ENCODE measurements around the gene NRARP.
"Not testable (repeated sequence)": the region's sequence is repeated elsewhere in the genome, so short reads cannot be mapped to it uniquely, and the experiment has no call there.

The NRARP gene, protein sequence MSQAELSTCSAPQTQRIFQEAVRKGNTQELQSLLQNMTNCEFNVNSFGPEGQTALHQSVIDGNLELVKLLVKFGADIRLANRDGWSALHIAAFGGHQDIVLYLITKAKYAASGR

GRCh38 chr9:137302118-137302448 lies at the start of gene NRARP:
Gene NRARP, minus strand, starts transcription at chr9:137302271. Its CDS starts 343 bp downstream, at chr9:137301928.
- intact Hi-C loops (cut with DNase I) = no loop called here
- DNase-seq = peak; percentile 74 to 98 (median 88)

DNA sequence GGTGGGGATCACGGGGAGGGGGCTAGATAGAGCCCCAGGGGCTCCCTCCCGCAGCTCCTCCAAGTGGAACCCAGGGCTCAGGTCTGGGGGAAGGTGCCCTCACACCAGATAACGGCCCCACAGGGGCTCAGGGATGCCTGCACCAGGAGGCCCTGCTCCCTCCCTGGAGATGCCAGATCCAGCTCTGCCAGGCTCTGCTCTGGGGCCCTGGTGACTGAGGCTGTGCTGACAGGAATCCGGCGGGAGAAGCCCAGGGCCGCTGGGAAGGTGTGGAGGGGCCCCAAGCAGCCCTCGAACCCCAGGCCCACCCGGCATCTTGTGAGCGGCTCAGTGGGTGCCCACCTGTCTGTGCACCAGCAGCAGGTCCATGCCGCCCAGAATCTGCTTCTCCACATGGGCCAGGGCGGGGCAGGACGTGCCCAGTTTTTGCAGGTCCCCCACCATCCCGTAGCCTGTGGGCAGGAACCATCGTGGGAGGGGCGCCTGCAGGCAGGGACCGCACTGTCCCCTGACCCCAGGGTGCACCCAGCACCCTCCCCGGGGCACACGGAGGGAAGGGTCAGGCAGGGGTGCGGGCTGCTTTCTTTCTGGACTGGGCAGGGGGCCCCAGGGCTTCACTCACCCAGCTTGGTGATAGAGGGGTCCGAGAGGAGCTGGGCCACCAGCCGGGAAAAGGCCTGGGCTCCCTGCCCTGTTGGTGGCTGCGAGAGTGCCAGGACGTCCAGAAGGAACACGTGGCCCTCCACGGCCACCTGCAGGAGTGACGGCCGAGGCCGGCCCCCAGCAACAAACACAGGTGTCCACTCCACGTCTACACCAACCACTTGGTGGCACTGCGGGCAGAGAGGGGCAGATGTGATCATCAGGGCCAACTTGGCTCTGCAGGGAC lies 48.9 kb upstream of the NRARP start:
- DNase-seq = peak in 2 of 10 donors; percentile 66 to 80
- intact Hi-C loops (cut with DNase I) = no loop called here

GRCh38 chr9:137349471-137350033 lies 47.5 kb upstream of the NRARP start:
- intact Hi-C loops (cut with DNase I) = no loop called here
- peak in 2 of 10 donors; percentile 39 to 75 for DNase-seq

DNA sequence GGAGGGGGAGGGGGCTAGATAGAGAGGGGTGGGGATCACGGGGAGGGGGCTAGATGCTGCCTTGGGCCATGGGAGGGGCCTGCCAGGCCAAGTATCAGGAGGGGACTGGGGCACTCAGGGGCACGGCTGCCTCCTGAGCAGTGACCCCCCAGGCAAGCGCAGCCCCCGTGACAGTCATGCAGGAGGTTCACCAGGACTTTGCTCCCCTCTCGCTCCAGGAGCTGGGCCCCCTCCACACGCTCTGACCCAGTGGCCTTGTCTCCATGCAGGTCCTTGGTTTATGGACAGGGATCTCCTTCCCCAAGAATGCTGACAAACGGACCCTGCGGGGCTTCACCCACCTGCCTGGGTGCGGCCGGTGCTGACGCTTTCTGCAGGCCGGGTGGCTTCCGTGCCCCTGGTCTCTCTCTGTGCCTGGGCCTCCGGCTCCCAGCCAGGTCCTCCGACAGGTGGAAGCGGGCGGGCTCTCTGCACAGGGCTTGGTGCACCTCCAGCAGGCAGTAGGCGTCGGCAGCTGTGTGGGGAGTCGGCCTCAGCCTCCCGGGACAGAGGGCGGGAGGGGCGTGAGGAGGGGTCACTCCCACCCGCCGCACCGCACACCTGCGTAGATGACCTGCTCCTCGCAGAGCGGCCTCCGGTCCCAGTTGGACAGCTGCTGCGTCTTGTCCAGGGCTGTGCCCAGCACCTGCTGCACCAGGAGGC lies 46.8 kb upstream of the NRARP start:
- intact Hi-C loops (cut with DNase I) = no loop called here
- peak in 1 of 10 donors; percentile 80 for DNase-seq

DNA sequence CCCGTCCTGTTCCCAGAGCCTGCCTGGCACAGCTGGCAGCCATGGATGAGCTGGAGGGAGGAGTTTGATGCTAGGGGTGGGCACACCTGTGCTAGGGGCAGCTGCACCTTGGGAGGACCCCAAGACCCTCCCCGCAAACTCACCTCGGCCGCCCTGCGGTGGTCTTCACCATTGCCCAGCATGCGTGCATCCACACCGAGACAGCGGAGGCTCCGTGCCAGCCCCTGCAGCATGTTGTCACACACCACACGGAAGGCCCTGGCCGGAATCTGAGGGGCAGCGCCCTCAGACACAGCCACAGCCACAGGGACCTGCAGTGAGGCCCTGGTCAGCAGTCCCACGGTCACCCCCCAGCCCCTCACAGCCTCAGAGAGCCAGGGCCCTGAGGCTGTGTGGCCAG lies 45.9 kb upstream of the NRARP start:
- peak in 1 of 10 donors; percentile 55 for DNase-seq
- intact Hi-C loops (cut with DNase I) = no loop called here

DNA sequence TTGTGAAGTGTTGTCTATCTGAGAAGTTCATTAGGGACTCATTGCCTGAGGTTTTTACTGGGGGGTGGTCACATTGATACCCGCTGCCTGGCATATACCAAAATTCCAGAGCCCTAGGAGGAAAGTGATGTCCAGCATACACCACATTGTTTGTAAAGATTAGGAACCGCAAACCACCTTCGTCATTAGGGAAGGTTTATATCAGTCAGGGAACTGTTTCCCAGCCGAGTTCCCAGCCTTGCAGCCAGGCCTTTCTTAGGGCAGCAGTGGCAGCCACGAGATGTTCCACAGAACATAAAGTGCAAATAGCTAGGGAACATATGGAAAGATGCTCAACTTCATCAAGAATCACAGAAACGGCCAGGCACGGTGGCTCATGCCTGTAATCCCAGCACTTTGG lies 40.4 kb upstream of the NRARP start:
- intact Hi-C loops (cut with DNase I) = no loop called here
- peak in 1 of 10 donors; percentile 50 for DNase-seq

GRCh38 chr9:137341227-137341626 lies 39.2 kb upstream of the NRARP start:
- intact Hi-C loops (cut with DNase I) = no loop called here
- no peak for DNase-seq

GRCh38 chr9:137339908-137340462 lies 37.9 kb upstream of the NRARP start:
- intact Hi-C loops (cut with DNase I) = not testable (repeated sequence)
- peak in 1 of 10 donors; percentile 33 for DNase-seq

- intact Hi-C loops (cut with DNase I) = no loop called here
- DNase-seq = peak in 1 of 10 donors; percentile 50
These were observed 37.2 kb upstream of the NRARP start for GRCh38 chr9:137339045-137339907.

GRCh38 chr9:137336735-137337134 lies 34.7 kb upstream of the NRARP start:
- intact Hi-C loops (cut with DNase I) = no loop called here
- DNase-seq = no peak

DNA sequence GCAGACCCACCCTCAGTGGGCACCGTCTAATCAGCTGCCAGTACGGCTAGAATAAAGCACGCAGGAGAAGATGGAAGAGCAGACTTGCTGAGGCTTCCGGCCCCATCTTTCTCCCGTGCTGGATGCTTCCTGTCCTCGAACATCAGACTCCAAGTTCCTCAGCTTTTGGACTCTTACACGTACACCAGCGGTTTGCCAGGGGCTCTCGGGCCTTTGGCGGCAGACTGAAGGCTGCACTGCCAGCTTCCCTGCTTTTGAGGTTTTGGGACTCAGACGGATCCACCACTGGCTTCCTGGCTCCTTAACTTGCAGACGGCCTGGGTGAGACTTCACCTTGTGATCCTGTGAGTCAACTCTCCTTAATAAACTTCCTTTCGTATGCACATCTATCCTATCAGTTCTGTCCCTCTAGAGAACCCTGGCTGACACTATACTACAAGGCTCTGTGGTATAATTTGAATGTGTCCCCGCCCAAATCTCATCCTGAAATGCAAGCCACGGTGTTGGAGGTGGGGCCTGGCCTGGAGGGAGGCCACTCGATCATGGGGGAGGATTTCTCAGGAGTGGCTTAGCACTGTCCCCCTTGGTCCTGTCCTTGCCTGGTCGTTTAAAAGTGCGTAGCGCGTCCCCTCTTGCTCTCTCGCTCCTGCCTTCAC lies 31.1 kb upstream of the NRARP start:
- intact Hi-C loops (cut with DNase I) = no loop called here
- peak in 2 of 10 donors; percentile 24 to 30 for DNase-seq

DNA sequence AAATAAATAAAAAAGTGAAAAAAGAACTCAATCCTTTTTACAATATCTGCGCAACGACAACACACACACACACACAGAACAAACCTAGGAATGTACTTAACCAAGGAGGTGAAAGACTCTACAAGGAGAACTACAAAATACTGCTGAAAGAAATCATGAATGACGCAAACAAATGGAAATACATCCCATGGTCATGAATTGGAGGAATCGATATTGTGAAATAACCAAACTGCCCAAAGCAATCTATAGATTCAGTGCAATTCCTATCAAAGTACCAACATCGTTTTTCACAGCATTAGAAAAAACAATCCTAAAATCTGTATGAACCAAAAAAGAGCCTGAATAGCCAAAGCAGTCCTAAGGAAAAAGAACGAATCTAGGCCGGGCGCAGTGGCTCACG lies 29.9 kb upstream of the NRARP start:
- intact Hi-C loops (cut with DNase I) = no loop called here
- no peak for DNase-seq

- intact Hi-C loops (cut with DNase I) = no loop called here
- no peak for DNase-seq
These were observed 28.6 kb upstream of the NRARP start for GRCh38 chr9:137330689-137331088.

- intact Hi-C loops (cut with DNase I); DNase-seq: not testable (repeated sequence)
These were observed 27.5 kb upstream of the NRARP start for GRCh38 chr9:137329590-137329989.

DNA sequence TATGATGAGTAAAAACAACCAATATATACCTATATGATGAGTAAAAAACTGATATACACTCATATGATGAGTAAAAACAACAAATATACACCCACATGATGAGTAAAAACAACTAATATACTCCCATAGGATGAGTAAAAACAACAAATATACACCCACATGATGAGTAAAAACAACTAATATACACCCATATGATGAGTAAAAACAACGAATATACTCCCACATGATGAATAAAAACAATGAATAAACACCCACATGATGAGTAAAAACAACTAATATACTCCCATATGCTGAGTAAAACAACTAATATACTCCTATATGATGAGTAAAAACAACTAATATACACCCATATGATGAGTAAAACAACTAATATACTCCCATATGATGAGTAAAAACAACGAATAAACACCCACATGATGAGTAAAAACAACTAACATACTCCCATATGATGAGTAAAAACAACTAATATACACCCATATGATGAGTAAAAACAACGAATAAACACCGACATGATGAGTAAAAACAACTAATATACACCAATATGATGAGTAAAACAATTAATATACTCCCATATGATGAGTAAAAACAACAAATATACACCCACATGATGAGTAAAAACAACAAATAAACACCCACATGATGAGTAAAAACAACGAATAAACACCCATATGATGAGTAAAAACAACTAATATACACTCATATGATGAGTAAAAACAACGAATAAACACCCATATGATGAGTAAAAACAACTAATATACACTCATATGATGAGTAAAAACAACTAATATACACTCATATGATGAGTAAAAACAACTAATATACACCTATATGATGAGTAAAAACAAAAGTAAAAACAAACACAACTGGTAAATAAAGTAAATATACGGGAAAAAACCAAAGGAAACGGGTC lies 25.8 kb upstream of the NRARP start:
- DNase-seq; intact Hi-C loops (cut with DNase I): not testable (repeated sequence)

DNA sequence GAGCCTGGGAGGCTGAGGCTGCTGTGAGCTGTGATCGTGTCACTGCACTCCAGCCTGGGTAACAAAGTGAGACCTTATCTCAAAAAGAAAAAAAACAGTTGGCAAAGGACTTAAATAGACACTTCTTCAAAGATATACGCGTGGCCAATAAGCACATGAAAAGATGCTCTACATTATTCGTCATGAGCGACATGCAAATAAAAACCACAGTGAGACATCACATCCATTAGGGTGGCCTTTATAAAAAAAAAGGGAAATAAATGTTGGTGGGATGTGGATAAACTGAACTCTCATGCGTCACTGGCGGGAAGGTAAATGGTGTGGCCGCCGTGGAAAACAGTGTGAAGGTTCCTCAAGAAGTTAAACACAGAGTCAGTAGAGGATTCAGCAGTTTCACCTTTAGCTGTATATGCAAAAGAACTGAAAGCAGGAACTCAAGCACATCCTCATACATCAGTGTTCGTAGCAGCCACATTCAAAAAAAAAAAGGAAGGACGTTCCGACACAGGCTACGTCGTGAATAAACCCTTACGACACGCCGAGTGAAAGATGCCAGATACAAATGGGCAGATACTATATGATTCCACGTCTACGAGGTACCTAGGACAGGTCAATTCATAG lies 24.5 kb upstream of the NRARP start:
- intact Hi-C loops (cut with DNase I) = no loop called here
- peak in 1 of 10 donors; percentile 38 for DNase-seq

DNA sequence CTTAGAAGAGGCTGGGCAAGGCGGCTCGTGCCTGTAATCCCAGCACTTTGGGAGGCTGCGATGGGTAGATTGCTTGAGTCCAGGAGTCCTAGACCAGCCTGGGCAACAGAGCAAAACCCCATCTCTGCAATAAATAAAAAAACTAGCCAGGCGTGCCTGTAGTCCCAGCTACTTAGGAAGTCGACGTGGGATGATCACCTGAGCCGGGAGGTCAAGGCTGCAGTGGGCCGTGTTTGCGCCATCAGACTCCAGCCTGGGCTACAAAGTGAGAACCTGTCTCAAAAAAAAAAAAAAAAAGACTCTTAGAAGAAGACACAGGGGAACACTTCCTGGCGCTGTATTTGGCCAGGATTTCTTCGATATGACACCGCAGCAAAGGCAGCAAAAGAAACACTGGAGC lies 23.7 kb upstream of the NRARP start:
- peak in 2 of 10 donors; percentile 24 to 53 for DNase-seq
- intact Hi-C loops (cut with DNase I) = no loop called here

DNA sequence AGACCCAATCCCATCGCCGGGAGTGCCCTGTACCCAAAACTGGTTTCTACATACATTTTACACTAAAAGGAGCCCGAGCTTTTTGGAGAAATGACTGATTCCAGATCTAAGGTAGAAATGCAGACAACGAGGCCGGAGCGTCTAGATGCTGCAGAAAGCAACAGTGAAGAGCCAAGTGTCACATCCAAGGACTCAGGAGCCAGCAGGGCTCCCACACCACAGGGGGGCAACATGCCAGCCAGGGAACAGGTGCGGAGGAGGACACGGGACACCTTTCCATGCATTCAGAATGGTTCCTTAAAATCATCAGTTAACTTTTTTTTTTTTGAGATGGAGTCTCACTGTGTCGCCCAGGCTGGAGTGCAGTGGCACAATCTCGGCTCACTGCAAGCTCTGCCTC lies 23.1 kb upstream of the NRARP start:
- intact Hi-C loops (cut with DNase I) = no loop called here
- DNase-seq = peak in 2 of 10 donors; percentile 33 to 65
